GM12878 (cell line): ENCODE data around the gene KLF14. TPM values are rescaled to one million over a fixed set of nuclear protein-coding genes. Genes with fewer than 3 reads are reported as not detected.

ENCODE experiments used
- ATAC-seq: fragments of 200-7000 bp; cut with Tn5 transposase; 3 replicates; pipeline ENCODE4 v1.9.1; 2020; ENCODE audit warnings: mild to moderate bottlenecking, moderate library complexity
- BruUV-seq: library from RNA; stranded (reverse); fragments of 400-500 nt; replicated peaks from 2 replicates; lab custom pipeline; 2021; lab: Mats Ljungman, UMichigan
- CTCF ChIA-PET: fragments of 300-600 bp; sonication (Branson Sonifier 250); formaldehyde crosslinking; extraction: SDS; loops from one replicate; lab custom pipeline; 2021; ENCODE audit warnings: inconsistent platforms; lab: Yijun Ruan, JAX
- POLR2A ChIA-PET: fragments of 350-600 bp; formaldehyde crosslinking; extraction: SDS; loops from one replicate; lab custom pipeline; 2021; ENCODE audit warnings: inconsistent platforms; lab: Charles Lee
- RAD21 ChIA-PET: fragments of 300-600 bp; sonication (Branson Sonifier 250); formaldehyde crosslinking; loops from one replicate; lab custom pipeline; 2023; ENCODE audit warnings: antibody characterized with exemption; ENCODE audit not compliant: unreplicated experiment; lab: Charles Lee
- SMC1A ChIA-PET: fragments of 300-600 bp; sonication (Branson Sonifier 250); formaldehyde crosslinking; loops from one replicate; lab custom pipeline; 2023; ENCODE audit not compliant: unreplicated experiment, uncharacterized antibody; lab: Charles Lee
- DNase-seq: peaks from one replicate; pipeline ENCODE4 v3.0.0-alpha.2; 2011; ENCODE audit warnings: low read depth, low spot score
- FAIRE-seq: peaks from 3 replicates; lab custom pipeline; 2011; peaks lifted over from hg19 to GRCh38; lab: Jason Lieb, UNC
- H2AFZ ChIP-seq: 2 replicates; pipeline ENCODE4 v1.6.0; 2011; ENCODE audit warnings: low read depth, low read length, control low read depth; ENCODE audit not compliant: control insufficient read depth
- H3K27ac ChIP-seq: 2 replicates; pipeline ENCODE4 v1.5.1; 2011; ENCODE audit warnings: control low read depth; ENCODE audit not compliant: control insufficient read depth, insufficient read depth
- H3K27me3 ChIP-seq, 2 experiments: replicated peaks in 1 of 2; 2 replicates each; pipeline versions ENCODE4 v1.6.0 to v1.6.1; 2011; ENCODE audit warnings: low read length in 1 of 2; ENCODE audit not compliant: control insufficient read depth in 2 of 2, insufficient read depth in 2 of 2
- H3K36me3 ChIP-seq, 2 experiments: 2 replicates each; pipeline ENCODE4 v1.5.1; 2011; ENCODE audit warnings: low read length in 1 of 2; ENCODE audit not compliant: control insufficient read depth in 2 of 2, insufficient read depth in 2 of 2
- H3K4me1 ChIP-seq: 2 replicates; pipeline ENCODE4 v1.6.1; 2011; ENCODE audit warnings: mild to moderate bottlenecking, low read length, moderate library complexity, mixed read lengths; ENCODE audit not compliant: control insufficient read depth, insufficient read depth
- H3K4me2 ChIP-seq: 2 replicates; pipeline ENCODE4 v1.6.0; 2011; ENCODE audit warnings: control low read depth; ENCODE audit not compliant: control insufficient read depth, insufficient read depth
- H3K4me3 ChIP-seq: fragments of 200-600 bp; sonication (generic); 2 replicates; pipeline ENCODE4 v1.5.1; 2016
- H3K79me2 ChIP-seq: 2 replicates; pipeline ENCODE4 v1.6.0; 2011; ENCODE audit warnings: low read length; ENCODE audit not compliant: control insufficient read depth, insufficient read depth
- H3K9ac ChIP-seq: 2 replicates; pipeline ENCODE4 v1.8.0; 2011; ENCODE audit warnings: low read length, control low read depth, mixed read lengths; ENCODE audit not compliant: control insufficient read depth, insufficient read depth
- H3K9me3 ChIP-seq: replicated peaks from 3 replicates; pipeline ENCODE4 v1.5.1; 2011; ENCODE audit warnings: mild to moderate bottlenecking, low read length; ENCODE audit not compliant: control insufficient read depth, insufficient read depth
- H4K20me1 ChIP-seq: 2 replicates; pipeline ENCODE4 v1.6.0; 2011; ENCODE audit not compliant: control insufficient read depth, insufficient read depth
- CBFB ChIP-seq: IDR thresholded peaks from 2 replicates; pipeline ENCODE4 v1.6.1; 2016; ENCODE audit warnings: antibody characterized with exemption, low read depth
- EZH2 ChIP-seq: IDR thresholded peaks from 2 replicates; pipeline ENCODE4 v1.6.1; 2012; ENCODE audit warnings: low read depth, mild to moderate bottlenecking, control low read depth, inconsistent platforms, low read length, borderline replicate concordance; ENCODE audit not compliant: control insufficient read depth
- NFYB ChIP-seq: IDR thresholded peaks from 2 replicates; pipeline ENCODE4 v1.6.1; 2011; ENCODE audit warnings: low read depth, mild to moderate bottlenecking, low read length, improper control_type of control experiment, moderate library complexity; ENCODE audit not compliant: insufficient read depth
- RELA ChIP-seq: fragments of 450-650 bp; IDR thresholded peaks from 2 replicates; pipeline ENCODE4 v1.8.0; 2014; ENCODE audit warnings: borderline replicate concordance; ENCODE audit not compliant: partially characterized antibody
- SMARCA5 ChIP-seq: fragments of 450-650 bp; IDR thresholded peaks from 2 replicates; pipeline ENCODE4 v1.6.1; 2017; ENCODE audit warnings: mild to moderate bottlenecking
- SUZ12 ChIP-seq: fragments of 200-600 bp; sonication (generic); IDR thresholded peaks from one replicate; pipeline ENCODE4 v1.6.1; 2018; ENCODE audit warnings: antibody characterized with exemption, mild to moderate bottlenecking; ENCODE audit not compliant: unreplicated experiment
- TBL1XR1 ChIP-seq: IDR thresholded peaks from 2 replicates; pipeline ENCODE4 v1.6.1; 2012; ENCODE audit warnings: low read depth, low read length, improper control_type of control experiment
- WGBS: methylation state at CpG from one replicate; pipeline ENCODE4 v1.1.6; 2016; ENCODE audit warnings: low lambda C conversion rate; ENCODE audit not compliant: insufficient replicate concordance, insufficient coverage; ENCODE audit errors: missing lambda C conversion rate; 5-methylcytosine and 5-hydroxymethylcytosine counted together
- in situ Hi-C: fragments of 300-500 bp; cut with MboI; formaldehyde crosslinking; loops from 9 replicates; pipeline ENCODE4 v1.14.3; 2018; ENCODE audit warnings: mixed read lengths
- intact Hi-C: fragments of 100-400 bp; cut with micrococcal nuclease; formaldehyde crosslinking; loops from one replicate; pipeline ENCODE4 v1.14.2; 2022; ENCODE audit not compliant: unreplicated experiment
- polyA plus RNA-seq, 11 experiments: library from polyadenylated mRNA; depleted of rRNA in 4 of 11; unstranded in 6 of 11; stranded (reverse) in 5 of 11; fragments of >200 nt; fragmentation: Nextera tagmentation in 4 of 11; fragmentation: Illumina TruSeq in 1 of 11; extraction: Ambion mirVana in 4 of 11; extraction: Trizol in 1 of 11; gene quantifications; 1 replicate in 1 of 11; 2 replicates in 10 of 11; pipeline versions ENCODE4 v1.2.1 to v1.2.3, GENCODE V29; 2011 to 2016; ENCODE audit warnings: inconsistent platforms in 2 of 11, missing spikeins in 2 of 11, low read depth in 1 of 11
- total RNA-seq, 4 experiments: library from RNA; depleted of rRNA in 3 of 4; stranded (reverse); fragments of >200 nt in 3 of 4; fragmentation: Illumina TruSeq in 1 of 4; extraction: Trizol in 1 of 4; gene quantifications; 2 replicates each; pipeline versions ENCODE4 v1.2.1 to v1.2.3, GENCODE V29; 2013 to 2021
- TF ChIP-seq, protein P1 (sequence below): IDR thresholded peaks from 2 replicates; pipeline ENCODE4 v1.6.1; 2012; ENCODE audit warnings: low read depth, low read length, improper control_type of control experiment
- TF ChIP-seq, protein P2 (sequence below): fragments of 450-650 bp; IDR thresholded peaks from 2 replicates; pipeline ENCODE4 v1.6.1; 2017; ENCODE audit warnings: mild to moderate bottlenecking, moderate library complexity
- TF ChIP-seq, protein P3 (sequence below): IDR thresholded peaks from 2 replicates; pipeline ENCODE4 v1.6.1; 2012; ENCODE audit warnings: low read depth, low read length, improper control_type of control experiment
- TF ChIP-seq, protein P4 (sequence below): fragments of 450-650 bp; IDR thresholded peaks from 2 replicates; pipeline ENCODE4 v1.6.1; 2016; ENCODE audit warnings: mild to moderate bottlenecking
- TF ChIP-seq, protein P5 (sequence below): fragments of 450-650 bp; IDR thresholded peaks from 2 replicates; pipeline ENCODE4 v1.6.1; 2017; ENCODE audit warnings: mild to moderate bottlenecking, moderate library complexity

Gene KLF14
- total and polyA plus RNA-seq, 10 of the 15 experiments (the other 5 are each of a cell fraction or from before 2014, with no cell fraction given): 0.06 TPM; not detected in 9

DNA sequence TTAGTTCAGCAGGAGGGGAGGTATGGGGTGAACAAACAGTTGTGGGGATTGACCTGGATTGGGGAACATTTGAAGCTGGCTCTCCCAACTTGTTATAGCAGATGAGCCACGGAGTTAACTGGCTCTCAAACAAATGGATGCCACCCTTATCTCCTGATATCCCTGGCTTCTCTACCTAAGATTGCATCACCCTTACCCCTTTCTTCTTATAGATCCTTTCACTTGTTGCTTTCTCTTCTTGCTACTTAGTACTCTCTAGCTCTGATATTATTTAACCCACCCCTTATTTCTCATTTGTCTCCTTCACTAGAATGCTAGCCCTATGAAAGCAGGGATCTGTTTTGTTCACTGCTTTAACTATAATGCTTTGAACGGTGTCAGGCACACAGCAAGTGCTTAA, 22.3 kb upstream of the KLF14 start:
- DNase-seq: no peak
- RAD21 ChIA-PET: interaction anchor here (2.8 to 3.8 kb wide), 2 partner anchors 513 to 684 kb away, joined by 29 to 32 read pairs; no protein-coding TSS in a partner anchor
- Histone ChIP-seq H3K36me3 (no peaks in the 10 kb centered on the region), H3K27me3 (no peaks in the 10 kb centered on the region), H3K9ac (no peak overlapping the region), H3K4me3 (no peak overlapping the region), H3K27ac (no peak overlapping the region), H2AFZ (no peak overlapping the region), H3K9me3 (no peaks in the 10 kb centered on the region), H3K4me1 (no peaks in the 10 kb centered on the region), H4K20me1 (no peaks in the 10 kb centered on the region), H3K79me2 (no peaks in the 10 kb centered on the region), H3K4me2 (no peak overlapping the region)
- WGBS: 43% methylated on average over 2 of the region's 2 CpGs
- no peak for ATAC-seq
- SMC1A ChIA-PET: interaction anchor here (1.0 to 2.6 kb wide), 3 partner anchors 660 to 946 kb away, joined by 3 to 33 read pairs (median 3); partner anchors contain the start of gene KLHDC10
- FAIRE-seq: no peak
- intact Hi-C loops: loop anchor here (5.0 kb wide), 1 partner anchor 269 kb away; no protein-coding TSS in a partner anchor
- CTCF ChIA-PET: interaction anchor here (0.6 to 4.3 kb wide), 5 partner anchors 30 to 692 kb away, joined by 3 to 62 read pairs (median 9); partner anchors contain the start of gene KLHDC10
- BruUV-seq: no TSS peak
- POLR2A ChIA-PET: no interaction called here
- in situ Hi-C loops: loop anchor here (5.0 kb wide), 1 partner anchor 684 kb away; the partner anchor contains the start of gene KLHDC10
- TF ChIP-seq, protein P1, sequence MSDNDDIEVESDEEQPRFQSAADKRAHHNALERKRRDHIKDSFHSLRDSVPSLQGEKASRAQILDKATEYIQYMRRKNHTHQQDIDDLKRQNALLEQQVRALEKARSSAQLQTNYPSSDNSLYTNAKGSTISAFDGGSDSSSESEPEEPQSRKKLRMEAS: no peak
- TF ChIP-seq SUZ12: no peak
- no peak for TF ChIP-seq SMARCA5
- TF ChIP-seq, protein P2, sequence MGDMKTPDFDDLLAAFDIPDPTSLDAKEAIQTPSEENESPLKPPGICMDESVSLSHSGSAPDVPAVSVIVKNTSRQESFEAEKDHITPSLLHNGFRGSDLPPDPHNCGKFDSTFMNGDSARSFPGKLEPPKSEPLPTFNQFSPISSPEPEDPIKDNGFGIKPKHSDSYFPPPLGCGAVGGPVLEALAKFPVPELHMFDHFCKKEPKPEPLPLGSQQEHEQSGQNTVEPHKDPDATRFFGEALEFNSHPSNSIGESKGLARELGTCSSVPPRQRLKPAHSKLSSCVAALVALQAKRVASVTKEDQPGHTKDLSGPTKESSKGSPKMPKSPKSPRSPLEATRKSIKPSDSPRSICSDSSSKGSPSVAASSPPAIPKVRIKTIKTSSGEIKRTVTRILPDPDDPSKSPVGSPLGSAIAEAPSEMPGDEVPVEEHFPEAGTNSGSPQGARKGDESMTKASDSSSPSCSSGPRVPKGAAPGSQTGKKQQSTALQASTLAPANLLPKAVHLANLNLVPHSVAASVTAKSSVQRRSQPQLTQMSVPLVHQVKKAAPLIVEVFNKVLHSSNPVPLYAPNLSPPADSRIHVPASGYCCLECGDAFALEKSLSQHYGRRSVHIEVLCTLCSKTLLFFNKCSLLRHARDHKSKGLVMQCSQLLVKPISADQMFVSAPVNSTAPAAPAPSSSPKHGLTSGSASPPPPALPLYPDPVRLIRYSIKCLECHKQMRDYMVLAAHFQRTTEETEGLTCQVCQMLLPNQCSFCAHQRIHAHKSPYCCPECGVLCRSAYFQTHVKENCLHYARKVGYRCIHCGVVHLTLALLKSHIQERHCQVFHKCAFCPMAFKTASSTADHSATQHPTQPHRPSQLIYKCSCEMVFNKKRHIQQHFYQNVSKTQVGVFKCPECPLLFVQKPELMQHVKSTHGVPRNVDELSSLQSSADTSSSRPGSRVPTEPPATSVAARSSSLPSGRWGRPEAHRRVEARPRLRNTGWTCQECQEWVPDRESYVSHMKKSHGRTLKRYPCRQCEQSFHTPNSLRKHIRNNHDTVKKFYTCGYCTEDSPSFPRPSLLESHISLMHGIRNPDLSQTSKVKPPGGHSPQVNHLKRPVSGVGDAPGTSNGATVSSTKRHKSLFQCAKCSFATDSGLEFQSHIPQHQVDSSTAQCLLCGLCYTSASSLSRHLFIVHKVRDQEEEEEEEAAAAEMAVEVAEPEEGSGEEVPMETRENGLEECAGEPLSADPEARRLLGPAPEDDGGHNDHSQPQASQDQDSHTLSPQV: no peak
- no peak for TF ChIP-seq CBFB
- TF ChIP-seq, protein P3, sequence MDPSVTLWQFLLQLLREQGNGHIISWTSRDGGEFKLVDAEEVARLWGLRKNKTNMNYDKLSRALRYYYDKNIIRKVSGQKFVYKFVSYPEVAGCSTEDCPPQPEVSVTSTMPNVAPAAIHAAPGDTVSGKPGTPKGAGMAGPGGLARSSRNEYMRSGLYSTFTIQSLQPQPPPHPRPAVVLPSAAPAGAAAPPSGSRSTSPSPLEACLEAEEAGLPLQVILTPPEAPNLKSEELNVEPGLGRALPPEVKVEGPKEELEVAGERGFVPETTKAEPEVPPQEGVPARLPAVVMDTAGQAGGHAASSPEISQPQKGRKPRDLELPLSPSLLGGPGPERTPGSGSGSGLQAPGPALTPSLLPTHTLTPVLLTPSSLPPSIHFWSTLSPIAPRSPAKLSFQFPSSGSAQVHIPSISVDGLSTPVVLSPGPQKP: no peak
- TF ChIP-seq EZH2: no peak
- TF ChIP-seq RELA: no peak
- no peak for TF ChIP-seq TBL1XR1
- TF ChIP-seq, protein P4, sequence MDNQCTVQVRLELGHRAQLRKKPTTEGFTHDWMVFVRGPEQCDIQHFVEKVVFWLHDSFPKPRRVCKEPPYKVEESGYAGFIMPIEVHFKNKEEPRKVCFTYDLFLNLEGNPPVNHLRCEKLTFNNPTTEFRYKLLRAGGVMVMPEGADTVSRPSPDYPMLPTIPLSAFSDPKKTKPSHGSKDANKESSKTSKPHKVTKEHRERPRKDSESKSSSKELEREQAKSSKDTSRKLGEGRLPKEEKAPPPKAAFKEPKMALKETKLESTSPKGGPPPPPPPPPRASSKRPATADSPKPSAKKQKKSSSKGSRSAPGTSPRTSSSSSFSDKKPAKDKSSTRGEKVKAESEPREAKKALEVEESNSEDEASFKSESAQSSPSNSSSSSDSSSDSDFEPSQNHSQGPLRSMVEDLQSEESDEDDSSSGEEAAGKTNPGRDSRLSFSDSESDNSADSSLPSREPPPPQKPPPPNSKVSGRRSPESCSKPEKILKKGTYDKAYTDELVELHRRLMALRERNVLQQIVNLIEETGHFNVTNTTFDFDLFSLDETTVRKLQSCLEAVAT: no peak
- no peak for TF ChIP-seq NFYB
- TF ChIP-seq, protein P5, sequence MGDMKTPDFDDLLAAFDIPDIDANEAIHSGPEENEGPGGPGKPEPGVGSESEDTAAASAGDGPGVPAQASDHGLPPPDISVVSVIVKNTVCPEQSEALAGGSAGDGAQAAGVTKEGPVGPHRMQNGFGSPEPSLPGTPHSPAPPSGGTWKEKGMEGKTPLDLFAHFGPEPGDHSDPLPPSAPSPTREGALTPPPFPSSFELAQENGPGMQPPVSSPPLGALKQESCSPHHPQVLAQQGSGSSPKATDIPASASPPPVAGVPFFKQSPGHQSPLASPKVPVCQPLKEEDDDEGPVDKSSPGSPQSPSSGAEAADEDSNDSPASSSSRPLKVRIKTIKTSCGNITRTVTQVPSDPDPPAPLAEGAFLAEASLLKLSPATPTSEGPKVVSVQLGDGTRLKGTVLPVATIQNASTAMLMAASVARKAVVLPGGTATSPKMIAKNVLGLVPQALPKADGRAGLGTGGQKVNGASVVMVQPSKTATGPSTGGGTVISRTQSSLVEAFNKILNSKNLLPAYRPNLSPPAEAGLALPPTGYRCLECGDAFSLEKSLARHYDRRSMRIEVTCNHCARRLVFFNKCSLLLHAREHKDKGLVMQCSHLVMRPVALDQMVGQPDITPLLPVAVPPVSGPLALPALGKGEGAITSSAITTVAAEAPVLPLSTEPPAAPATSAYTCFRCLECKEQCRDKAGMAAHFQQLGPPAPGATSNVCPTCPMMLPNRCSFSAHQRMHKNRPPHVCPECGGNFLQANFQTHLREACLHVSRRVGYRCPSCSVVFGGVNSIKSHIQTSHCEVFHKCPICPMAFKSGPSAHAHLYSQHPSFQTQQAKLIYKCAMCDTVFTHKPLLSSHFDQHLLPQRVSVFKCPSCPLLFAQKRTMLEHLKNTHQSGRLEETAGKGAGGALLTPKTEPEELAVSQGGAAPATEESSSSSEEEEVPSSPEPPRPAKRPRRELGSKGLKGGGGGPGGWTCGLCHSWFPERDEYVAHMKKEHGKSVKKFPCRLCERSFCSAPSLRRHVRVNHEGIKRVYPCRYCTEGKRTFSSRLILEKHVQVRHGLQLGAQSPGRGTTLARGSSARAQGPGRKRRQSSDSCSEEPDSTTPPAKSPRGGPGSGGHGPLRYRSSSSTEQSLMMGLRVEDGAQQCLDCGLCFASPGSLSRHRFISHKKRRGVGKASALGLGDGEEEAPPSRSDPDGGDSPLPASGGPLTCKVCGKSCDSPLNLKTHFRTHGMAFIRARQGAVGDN: no peak
